Measurements from ENCODE around the gene BUD13.

BUD13 gene

GRCh38 chr11:116742104-116742503 is 30.7 kb downstream of the BUD13 start:
- DNase-seq: no peak

DNA sequence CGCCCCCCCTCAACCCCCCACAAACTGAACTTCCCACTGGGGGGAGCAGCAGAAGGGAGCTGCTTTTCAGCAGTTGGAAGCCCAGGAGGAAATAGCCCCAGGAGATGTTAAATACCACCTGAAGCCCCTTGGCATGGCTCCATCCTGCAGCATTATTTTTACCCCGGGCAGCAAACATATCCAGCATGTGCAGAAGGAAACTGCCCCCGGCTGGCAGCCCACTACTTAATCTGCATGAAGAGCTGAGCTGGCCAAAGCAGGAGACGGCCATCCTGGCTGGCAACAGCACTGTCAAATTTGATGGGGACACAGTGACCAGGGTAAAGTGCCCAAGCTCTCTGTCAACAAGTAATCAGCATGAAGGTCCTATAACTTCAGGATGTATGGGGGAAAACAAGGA is 32.0 kb downstream of the BUD13 start:
- no peak for DNase-seq

DNA sequence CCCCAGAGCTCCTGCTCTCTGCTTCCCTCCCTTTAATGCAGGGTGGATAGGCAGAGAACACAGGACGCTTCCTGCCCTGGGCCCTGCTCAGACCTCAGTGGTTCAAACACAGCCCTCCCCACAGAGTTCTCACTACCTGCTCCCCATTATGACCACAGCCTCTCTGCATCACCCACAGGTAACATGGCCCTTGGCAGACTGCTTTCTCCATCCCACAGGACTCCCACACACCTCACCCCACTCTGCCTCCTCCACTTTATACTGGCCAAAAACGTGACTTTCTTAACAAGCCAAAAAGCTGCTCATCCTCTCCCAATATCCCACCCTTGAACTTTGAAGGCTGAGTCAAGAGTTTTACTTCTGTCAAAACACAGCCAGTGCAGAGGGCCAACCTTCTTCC is 33.8 kb downstream of the BUD13 start:
- DNase-seq: no peak

DNA sequence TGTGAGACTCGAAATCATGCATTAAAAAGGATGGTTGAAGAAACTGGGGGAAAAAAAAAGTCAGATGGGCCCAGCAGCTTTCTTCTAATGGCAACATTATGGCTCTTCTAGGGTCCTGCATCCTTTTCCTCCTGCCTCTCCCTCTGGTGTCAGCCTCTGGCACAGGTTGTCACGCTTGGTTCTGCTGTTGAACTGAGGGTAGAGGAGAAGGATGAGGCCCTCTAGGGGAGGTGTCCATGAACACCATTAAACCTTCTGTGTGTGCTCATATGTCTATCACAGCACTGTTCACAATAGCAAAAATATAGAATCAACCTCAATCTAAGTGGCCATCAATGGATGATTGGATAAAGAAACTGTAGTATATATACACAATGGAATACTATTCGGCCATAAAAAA is 36.0 kb downstream of the BUD13 start:
- DNase-seq: no peak

GRCh38 chr11:116733969-116734508 is 38.7 kb downstream of the BUD13 start:
- no peak for DNase-seq

GRCh38 chr11:116733043-116733755 is 39.6 kb downstream of the BUD13 start:
- no peak for DNase-seq

DNA sequence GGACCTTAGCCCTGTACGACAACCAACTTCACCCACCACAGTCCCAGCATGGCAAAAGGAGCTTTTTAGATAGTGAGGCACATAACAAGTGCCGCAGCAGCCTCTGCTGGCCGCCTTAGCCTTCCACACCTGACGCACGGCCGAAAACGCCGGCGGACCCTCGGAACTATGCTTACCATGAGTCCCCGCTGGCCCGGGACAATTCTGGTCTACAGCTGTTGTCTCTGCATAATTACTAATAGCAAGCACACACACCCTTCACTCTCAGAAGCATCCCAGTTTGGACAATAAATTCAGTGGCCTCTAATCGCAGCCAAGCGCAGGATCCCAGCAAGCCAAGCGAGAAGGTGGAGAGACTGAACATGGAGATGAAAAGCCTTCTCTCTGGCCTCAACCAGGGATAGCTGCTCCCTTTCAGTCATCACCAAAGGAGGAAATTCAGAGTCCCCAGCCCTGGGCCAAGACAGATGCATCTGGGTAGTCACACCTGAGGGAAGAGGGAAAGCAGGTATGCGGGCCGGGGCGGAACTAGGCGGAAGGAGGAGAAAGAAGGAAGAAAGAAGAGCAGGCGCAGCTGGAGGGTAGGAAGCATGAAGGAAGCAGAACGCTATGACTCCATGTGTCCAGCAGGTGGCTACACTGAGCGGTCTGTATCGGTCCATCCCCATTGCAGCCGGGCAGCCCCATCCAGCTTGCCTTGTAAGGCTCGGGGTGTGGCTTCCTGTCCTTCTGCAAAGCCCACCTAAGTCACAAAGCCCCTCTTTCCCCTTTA is 40.3 kb downstream of the BUD13 start:
- peak; percentile 58 for DNase-seq

GRCh38 chr11:116731821-116732220 is 41.0 kb downstream of the BUD13 start:
- DNase-seq: no peak

- no peak for DNase-seq
Measured at GRCh38 chr11:116731097-116731761, 41.6 kb downstream of the BUD13 start.

- no peak for DNase-seq
Measured at GRCh38 chr11:116730601-116731000, 42.2 kb downstream of the BUD13 start.

DNA sequence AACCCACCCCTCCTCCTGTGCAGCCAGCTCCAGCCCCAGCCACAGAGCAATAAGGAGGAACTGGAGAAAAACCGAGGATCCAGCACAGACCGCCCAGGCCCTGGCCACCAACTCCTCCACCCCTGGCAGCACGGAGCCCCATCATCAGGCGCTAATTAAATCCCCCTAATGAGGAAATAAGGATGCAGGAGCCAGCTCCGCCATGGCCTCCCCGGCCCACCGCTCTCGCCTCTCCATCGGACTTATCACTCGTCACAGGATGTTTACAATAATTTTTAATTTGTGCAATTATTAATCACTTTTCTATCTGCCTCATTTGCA is 42.6 kb downstream of the BUD13 start:
- DNase-seq: no peak

DNA sequence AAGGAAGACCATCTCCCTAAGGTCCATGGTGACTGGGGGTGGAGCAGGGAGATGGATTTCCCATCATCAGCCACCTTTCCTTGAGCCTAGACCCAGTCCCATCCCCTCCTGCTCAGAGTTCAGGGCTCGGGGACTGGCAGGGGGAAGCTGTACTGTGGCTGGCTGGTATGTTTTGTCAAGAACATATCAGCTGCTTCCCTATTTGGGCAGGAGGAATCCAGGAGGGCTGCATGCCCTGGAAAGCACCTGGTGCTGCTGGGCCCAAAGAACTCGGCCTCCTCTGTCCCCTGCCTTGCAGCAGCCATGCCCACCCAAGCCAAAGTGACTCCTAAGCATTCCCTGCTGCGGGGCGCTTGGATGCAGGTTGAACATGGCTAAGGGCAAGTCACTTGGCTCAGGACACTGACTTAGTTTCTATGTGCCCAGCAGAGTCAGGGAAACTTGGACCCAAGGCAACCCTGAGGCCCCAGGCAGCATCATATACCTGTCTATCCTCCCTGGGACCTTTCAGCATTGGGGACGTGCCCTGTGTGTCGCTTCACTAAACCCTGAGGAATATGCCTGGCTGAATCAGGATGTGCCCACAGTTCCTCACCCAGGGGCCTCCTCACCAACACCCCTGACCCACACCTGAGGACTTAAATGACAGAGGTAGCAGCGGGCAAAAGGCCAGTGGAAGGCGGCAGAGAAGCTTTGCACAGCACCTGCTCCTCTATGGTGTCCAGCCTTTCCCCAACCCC is 43.1 kb downstream of the BUD13 start:
- no peak for DNase-seq

DNA sequence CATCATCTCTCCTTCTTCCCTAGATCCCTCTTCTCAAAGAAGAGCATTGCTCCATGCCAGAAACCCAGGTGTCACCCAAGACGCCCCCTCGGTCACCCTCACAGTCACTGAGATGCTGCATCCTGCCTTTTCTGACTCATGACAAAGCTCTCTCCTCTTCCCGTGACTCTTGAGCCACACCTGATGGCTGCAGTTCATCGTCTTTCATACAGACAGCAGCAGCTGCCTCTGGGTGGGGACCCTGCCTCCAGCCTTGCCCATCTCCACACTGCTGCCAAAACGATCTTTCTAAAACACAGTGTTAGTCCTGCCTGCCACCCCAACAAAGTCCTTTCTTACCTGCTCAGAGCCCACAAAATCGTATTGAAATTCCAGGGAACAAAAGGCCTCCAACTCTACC is 44.8 kb downstream of the BUD13 start:
- DNase-seq: no peak

- no peak for DNase-seq
Measured at GRCh38 chr11:116725434-116726221, 47.2 kb downstream of the BUD13 start.

GRCh38 chr11:116724813-116725212 is 48.0 kb downstream of the BUD13 start:
- DNase-seq: no peak

- DNase-seq: no peak
Measured at GRCh38 chr11:116723511-116723910, 49.3 kb downstream of the BUD13 start.

DNA sequence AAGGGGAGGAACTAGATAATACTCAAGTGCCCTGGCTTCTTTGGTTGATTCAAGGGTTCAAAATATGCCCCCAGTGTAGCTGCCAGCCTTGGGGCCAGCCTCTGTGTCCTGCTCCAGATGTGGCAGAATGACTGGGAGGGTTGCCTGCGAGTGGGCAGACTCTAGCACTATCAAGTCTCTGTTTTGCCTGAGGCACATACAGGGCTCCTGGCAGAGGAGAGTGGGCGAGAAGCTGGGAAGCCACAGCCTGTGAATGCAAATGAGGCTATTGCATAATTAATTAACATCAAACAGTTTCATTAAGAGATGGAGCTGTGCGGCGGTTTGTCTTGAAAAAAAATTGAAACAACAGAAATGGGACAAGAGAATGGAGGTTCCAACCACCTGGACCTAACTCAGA is 50.8 kb downstream of the BUD13 start:
- DNase-seq: no peak

- DNase-seq: no peak
Measured at GRCh38 chr11:116720895-116721294, 51.9 kb downstream of the BUD13 start.

DNA sequence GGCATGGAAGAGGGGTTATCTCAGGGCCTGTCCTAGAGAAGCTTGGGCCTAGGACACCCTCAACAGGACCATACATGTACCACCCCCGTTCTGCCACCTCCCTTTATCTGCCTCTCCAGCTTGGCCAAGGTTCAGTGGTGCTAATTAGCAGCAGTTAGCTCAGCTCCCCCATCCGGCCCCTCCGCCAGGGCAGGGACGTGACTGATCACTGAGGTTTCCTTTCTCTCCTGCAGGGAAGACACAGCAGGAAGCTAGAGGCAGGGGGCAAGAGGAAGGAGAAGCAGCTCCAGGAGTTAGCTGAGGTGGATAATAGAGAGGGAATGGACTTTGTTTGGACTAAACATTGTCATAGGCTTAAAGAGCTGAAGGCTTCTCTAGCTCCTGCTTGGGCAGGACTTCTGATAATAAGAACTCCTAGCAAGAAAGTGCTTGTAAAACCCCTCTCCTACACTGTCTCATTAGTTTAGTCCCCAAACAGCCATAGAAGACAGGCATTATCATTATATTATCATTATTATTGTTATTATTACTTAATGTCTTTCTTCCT is 53.8 kb downstream of the BUD13 start:
- no peak for DNase-seq

DNA sequence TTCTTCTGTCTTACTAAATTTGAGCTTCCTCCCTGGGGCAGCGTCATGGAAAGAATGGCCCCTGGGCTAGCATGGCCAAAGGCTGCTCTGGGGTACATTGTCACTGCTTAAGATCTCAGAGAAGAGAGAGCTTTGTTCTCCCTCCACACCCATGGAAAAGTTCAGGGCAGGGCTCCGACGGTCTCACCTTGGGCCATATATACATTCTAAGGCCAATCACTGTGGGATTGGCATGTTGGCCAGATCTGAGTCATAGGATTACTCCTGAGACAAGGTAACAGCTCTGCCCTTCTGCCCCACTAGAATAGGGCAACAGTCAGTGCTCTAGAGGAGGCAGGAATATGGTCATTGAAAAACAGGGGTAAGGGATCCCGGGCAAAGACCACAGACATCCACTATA is 56.2 kb downstream of the BUD13 start:
- DNase-seq: no peak

DNA sequence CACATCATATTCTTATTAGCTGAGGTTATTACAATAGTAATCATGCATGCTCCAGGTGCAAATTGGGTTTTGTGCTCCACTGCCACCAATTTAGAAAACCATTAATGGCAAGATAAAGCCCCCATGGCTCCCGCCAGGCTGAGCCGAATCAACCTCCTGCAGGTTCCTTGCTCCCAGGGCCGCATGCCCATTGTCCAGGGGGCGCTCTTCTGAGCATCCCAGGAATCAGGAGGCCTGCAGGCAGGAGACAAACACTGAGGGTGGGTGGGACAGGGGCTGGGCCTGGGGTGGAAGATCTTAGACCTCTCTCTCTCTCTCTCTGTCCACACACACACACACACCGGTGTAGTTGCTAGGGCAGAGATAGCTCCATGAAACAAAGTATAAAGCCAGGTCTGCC is 57.4 kb downstream of the BUD13 start:
- no peak for DNase-seq

DNA sequence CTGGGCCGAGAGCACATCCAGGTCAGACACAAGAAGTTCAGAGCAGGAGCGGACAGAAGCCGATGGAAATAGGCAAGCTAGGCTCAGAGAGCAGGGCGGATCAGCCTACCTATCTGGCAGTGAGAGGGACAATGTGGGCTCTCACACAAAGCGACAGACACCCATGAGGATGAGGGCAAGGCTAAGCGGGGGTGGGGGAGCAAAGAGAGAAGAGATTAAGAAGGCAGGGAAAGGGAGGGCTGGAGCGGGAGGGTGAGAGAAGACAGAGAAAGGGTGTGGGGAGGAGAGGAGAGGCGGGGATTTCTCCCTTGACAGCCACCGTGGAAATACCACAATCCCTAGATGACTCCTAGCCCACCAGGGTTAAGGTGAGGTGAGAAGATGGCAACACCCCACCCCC is 57.9 kb downstream of the BUD13 start:
- no peak for DNase-seq

Data from activated CD8-positive, alpha-beta memory T cell treated with anti-CD3 and anti-CD28 coated beads, Interleukin-2, amount 50 U/mL, for 4 hours (primary cell).